HG02678 (cell line): Measurements from ENCODE around the gene CDH23.

Experiments used
- ATAC-seq: cut with Tn5 transposase; IDR thresholded peaks from one replicate; pipeline ENCODE4 v1.9.1; 2021; ENCODE audit warnings: mild to moderate bottlenecking, moderate library complexity; ENCODE audit not compliant: unreplicated experiment

Gene CDH23

GRCh38 chr10:71554671-71555070, 158.0 kb downstream of the CDH23 start:
- no peak for ATAC-seq

- ATAC-seq, result no peak
These were observed 158.5 kb downstream of the CDH23 start for GRCh38 chr10:71555087-71555723.

- ATAC-seq, result no peak
These were observed 159.0 kb downstream of the CDH23 start for GRCh38 chr10:71555724-71556119.

GRCh38 chr10:71558991-71559390, 162.3 kb downstream of the CDH23 start:
- ATAC-seq, result no peak

- no peak for ATAC-seq
These were observed 164.4 kb downstream of the CDH23 start for GRCh38 chr10:71561003-71561574.

GRCh38 chr10:71562181-71562580, 165.5 kb downstream of the CDH23 start:
- ATAC-seq, result no peak

GRCh38 chr10:71562904-71563303, 166.2 kb downstream of the CDH23 start:
- ATAC-seq, result no peak

- no peak for ATAC-seq
These were observed 167.6 kb downstream of the CDH23 start for GRCh38 chr10:71564194-71564820.

GRCh38 chr10:71565284-71566000, 168.7 kb downstream of the CDH23 start:
- no peak for ATAC-seq

- ATAC-seq, result no peak
These were observed 170.3 kb downstream of the CDH23 start for GRCh38 chr10:71567006-71567405.

- ATAC-seq, result no peak
These were observed 172.3 kb downstream of the CDH23 start for GRCh38 chr10:71568896-71569492.

GRCh38 chr10:71569775-71570588, 173.3 kb downstream of the CDH23 start:
- no peak for ATAC-seq

- no peak for ATAC-seq
These were observed 174.9 kb downstream of the CDH23 start for GRCh38 chr10:71571460-71572175.

- no peak for ATAC-seq
These were observed 176.2 kb downstream of the CDH23 start for GRCh38 chr10:71572962-71573361.

GRCh38 chr10:71573562-71574518, 177.1 kb downstream of the CDH23 start:
- no peak for ATAC-seq

- no peak for ATAC-seq
These were observed 178.7 kb downstream of the CDH23 start for GRCh38 chr10:71575451-71575850.

GRCh38 chr10:71575934-71576801, 179.4 kb downstream of the CDH23 start:
- no peak for ATAC-seq

- ATAC-seq, result no peak
These were observed 180.1 kb downstream of the CDH23 start for GRCh38 chr10:71576842-71577241.
